ENCODE data around the gene CORO7.

The CORO7 gene

DNA sequence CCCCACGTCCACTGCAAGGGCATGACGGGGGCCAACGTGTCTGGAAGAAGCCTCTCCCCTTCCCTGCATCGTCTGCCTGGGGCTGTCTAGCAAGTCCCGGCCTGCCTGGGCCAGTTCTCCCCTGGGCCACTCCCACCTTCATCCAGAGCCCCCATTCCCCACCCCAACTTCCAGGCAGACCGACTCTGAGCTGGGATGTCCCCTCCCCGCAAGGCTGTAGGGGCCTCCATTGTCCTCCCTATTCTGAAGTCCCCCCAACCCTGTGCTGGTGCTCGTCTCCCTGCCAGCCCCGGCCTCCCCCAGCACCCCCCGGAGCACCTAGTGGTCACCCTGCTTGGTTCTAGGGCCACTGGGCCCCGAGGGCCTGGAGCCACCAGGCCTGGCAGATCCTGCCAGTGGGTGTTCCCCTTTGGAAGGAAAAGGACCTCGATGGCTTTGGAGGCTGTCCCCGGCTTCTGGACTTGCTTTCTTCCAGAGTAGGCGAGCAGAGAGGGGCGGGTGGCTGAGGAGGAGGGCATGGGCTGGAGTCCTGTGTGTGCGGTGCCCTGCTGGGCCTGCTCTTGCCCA, 95.7 kb downstream of the CORO7 start:
- no peak for DNase-seq (ENCODE audit: low read depth)

DNA sequence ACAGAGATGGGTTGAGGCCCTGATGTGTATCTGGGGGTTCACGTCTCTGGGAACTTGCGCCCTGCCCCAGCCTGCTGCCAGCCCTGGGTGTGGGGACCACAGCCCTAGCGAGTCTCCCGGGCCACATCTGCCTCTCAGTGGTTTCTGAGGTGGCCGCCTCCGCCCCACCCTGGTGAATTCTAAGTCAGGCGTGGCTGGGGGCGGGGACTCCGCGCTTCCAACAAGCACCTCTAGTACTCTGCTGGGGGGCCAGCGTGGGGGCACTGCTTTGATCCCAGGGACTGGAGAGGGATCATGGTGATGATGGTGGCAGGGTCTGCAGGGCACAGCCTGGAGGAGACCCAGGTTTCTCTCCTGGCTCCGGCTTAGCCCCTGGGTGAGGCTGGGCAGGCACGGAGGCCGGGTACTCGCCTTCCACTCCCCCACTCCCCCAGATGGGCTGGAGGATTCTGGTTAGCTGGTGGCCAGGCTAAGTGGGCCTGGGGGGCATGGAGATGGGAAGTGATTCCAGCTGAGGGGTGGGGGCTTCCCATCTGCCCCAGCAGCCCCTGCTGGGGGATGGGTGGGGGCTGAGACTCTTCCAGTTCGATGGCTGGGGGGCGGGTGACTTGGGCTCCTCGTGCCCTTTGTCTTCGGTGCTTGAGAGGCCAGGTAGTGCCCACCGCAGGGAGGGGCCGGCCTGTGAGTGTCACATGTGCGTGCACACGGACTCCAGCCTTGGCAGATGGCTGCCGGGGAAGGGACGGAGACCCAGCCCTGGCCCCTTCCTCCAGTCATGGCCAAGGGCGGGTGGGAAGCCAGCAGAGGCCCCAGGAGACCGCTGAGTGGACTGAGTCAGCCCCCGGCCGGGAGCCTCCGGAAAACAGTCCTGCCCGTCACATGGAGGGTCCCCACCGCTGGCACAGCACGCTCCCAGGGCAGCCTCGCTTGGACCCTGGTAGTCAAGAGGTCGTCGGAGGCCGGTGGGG, 96.7 kb downstream of the CORO7 start:
- DNase-seq (ENCODE audit: low read depth) = peak; percentile 59

DNA sequence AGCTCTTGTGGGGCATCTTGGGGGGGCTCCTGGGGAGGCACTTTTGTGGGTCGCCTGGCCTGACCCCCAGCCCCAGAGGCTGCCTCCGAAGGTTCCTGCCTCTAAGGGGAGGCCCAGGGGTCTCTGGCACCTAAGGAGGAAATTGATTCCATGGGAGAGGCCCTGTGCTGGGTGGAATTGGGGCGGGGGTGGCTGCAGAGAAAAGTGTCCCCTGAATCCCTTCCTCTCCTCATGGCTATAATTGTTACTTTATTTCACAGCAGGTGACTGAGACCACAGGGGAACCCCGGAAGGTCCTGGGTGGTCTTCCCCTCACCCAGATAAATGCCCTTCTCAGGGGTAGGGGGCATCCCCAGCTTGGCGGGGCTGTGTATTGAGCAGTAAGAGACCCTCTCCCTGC, 97.4 kb downstream of the CORO7 start:
- DNase-seq (ENCODE audit: low read depth) = no peak

DNA sequence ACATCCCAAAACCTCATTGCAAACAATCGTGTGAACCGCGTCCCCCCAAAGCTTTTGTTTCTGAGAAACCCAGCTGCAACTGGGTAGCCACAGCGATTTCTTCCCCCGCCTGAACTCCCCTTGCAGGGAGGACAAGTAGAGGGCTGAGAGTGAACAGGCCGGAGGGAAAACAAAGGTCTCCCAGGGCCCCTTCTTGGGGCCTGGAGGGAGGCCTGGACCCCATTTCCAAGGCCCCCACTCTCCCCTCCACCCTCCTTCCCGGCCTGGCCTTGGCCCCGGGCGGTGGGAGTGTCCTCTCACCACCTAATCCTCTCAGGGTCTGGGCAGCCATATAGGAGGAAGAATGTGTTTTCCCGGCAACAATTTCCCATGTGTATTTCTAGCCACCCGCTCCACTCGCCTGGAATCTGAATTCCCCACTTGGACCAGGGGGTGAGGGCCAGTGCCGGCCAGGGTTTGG, 97.9 kb downstream of the CORO7 start:
- DNase-seq (ENCODE audit: low read depth) = no peak

DNA sequence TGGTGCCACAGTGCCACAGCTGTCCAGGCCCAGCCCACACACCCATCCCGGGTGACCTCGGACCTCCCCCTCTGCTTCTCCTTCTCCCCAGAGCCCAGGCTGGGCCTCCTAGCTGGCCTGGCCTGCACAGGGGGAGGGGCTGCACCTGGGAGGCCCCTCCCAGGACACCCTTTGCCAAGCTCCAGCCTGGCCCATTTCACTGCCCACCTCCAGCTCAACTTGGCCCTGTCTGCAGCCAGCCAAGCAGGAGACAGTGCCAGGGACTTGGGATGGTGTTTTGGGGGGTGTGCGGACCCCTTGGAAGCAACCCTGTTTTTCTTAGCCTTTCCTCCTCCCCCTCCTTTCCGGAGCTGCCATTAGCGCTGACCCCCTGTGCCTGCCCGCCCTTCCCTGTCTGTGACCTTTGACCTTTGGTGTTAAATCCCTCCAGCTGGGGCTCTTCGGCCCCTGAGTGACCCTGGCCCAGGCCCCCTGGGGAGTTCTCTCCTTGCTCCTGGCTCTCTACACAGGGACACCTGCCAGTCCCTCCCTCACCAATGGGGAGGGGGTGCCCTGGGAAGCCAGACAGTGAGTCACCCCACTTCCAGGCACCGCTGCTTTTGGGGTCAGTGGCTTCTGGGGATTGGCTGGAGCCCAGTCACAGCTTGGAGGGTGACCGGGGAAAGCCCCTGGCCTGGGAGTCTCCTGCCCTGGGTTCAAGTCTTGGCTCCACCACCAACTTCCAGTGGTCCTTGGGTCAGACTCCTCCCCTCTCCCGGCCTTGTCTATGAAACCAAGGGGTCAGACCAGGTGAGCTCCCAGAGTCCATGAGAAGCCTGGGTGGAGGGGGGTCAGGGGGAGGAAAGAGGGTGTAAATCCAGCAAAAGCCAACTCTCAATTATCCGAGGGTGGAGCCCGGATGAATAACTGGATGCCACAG, 98.6 kb downstream of the CORO7 start:
- no peak for DNase-seq (ENCODE audit: low read depth)

DNA sequence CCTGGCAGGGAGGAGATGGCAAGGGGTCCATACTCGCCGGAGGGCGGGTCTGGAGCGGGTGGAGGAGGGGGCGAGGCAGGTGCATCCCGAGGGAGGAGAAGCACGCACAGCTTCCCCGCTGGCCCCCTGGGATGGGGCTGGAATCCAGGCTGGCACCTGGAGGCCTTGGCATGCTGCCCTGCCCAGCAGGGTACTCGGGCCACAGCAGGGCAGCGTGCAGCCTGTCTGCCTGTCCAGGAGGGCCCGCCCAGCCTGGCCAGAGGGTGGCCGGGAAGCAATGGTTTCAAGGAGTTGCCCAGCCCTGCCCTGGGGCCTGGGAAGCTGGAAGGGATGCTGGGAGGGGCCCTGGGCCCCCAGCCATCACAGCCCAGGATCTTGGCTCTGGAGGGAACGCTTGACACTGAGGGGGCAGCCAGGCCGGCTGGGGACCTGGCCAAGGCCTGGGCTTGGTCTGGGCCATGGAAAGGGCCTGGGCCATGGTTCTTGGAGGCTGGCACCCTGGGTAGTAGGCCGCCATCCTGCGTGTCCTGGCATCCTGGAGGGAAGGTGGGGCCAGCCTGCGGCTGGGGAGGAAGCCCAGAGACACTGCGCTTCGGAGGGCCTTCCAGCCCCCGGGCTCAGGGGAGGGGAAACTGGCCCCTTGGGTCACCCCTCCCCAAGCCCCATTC, 99.4 kb downstream of the CORO7 start:
- no peak for DNase-seq (ENCODE audit: low read depth)

DNA sequence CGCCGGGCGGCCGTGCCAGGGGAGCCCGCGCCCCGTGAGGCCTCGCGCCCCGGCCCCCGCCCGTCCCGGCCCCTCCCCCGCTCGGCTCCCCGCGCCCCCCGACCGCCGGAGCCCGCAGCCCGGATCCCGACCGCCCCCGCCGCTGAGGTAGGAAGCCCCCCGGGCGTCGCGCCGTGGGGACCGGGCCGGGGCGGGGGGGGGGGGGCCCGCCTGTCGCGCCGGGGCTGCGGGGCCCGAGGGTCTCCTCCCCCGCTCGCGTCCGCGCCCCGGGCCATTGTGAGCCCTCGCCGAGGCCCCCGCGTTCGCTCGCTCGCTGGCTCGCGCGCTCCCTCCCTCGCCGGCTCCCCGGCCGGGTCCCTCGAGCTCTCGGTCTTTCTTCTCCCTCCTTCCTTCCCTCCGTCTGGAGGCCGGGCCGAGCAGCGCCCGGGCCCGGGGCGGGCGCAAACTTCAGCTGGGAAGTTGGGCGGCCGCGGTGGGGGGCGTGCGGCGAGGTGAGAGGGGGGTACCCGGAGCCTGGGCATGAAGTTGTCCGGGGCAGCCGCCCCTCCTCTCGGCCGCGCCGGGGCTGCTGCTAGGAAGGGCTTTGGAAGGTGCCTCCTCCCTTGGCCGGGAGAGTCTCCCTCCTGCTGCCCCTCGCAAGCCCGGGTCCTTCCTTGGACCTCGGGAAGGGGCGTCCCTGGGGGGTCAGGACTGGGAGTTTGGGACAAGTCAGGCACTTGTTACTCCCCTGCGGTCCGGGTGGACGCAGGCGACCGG, 100.1 kb downstream of the CORO7 start:
- DNase-seq (ENCODE audit: low read depth) = no peak

DNA sequence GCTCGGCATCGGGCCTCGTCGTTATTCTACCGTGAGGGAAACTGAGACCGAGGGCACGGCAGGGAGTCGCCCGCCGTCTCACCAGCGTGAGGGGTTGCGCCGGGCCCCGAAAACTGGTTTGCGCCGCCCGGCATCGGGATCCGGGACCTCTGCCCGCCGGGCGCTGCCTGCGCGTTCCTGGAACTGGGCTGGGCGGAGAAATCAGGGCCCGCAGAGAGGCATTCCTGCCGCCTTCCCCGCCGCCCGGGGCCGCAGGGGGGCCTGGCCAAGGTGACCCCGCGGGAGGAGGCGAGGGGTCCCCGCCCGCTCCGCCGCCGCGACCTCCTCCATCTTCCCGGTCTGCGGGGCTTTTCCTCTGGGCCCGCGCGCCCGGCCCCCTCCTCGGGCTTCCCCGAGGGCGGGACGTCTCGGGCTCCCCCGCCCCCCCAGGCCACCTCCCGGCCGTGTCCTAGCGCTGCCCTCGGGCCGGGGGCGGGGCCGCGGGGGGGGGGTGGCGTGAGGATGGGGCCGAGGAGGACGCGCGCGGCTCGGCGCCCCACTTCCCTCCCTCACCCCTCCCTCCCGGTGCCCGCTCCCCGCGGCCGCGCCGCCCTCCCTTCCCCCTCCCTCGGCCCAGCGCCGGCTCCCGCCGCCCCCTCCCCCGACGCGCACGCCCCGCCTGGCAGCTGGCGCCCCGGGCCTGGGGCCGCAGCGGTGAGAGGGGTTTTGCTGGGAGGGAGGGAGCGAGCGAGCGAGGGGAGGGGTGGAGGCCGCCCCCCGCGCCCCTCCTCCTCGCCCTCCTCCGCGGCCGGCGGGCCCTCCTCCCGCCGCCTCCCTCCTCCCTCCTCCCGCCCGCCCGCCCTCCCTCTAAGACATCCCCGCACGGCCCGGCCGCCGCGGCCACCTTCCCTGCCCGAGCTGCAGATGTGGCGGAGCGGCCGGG, 100.9 kb downstream of the CORO7 start, which contains the start of gene GLIS2:
GLIS2 (plus strand) TSS at position 882 of the 922 bp plus-strand sequence. CDS start 16,214 bp downstream, outside the sequence.
- no peak for DNase-seq (ENCODE audit: low read depth)

DNA sequence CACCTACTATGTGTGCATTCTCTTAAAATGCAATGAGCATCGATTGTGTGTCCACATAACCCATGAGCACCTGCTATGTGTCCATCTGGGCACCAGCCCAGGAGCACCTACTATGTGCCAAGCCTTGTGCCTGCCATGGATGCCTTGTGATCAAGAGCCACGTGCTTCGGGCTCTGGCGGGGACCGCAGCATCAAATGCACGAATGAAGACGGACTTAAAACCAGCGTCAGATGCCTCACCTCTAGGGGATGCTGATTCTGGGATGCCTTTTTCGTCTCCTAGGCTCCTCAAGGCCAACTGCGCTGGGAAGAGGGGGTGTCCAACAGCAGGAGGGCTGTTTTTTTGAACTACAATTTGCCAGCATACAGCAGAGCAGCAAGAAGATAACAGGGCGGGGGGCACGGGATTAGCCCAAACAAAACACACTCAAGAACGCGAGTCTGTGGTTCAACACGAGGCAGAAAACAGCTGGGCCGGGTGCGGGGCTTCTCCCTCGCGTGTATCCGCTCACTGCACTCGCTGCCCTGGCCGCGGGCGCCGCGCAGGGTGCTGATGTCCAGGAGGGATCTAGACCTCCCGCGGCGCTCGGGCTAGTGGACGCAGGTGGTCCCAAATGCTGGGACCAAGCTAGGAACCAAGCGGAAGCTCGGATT, 101.7 kb downstream of the CORO7 start:
- DNase-seq (ENCODE audit: low read depth) = no peak

DNA sequence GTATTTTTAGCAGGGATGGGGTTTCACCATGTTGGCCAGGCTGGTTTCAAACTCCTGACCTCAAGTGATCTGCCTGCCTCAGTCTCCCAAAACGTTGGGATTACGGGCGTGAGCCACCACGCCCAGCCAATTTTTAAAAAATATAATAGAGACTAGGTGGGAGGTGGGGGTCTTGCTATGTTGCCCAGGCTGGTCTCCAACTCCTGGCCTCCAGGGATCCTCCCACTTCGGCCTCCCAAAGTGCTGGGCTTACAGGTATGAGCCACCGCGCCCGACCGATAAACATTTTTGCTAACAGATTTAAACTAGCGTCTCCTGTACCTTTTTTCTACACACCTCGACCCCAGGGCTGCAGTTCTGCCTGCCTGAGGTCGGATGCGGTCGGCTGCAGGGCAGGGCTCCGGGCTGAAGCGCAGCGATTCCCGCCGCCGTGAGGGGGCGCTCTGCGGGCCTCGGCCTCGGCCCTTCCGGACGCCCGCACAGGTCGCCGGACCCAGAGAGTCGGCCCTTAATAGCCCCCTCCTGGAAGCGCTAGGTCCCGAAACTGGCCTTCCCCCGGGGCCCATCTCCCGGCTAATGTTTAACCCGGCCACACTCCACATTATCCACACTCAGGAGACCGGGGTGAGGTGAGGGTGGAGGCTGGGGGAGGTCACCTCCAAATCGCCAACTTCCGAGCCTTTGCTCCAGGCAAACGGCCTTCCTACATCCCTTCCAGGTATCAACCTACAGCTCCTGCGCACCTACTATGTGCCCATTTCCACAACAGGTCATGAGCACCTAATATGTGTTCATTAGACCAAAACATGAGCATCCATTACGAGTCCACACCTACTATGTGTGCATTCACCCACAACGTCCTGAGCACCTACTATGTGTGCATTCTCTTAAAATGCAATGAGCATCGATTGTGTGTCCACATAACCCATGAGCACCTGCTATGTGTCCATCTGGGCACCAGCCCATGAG, 102.5 kb downstream of the CORO7 start:
- no peak for DNase-seq (ENCODE audit: low read depth)

DNA sequence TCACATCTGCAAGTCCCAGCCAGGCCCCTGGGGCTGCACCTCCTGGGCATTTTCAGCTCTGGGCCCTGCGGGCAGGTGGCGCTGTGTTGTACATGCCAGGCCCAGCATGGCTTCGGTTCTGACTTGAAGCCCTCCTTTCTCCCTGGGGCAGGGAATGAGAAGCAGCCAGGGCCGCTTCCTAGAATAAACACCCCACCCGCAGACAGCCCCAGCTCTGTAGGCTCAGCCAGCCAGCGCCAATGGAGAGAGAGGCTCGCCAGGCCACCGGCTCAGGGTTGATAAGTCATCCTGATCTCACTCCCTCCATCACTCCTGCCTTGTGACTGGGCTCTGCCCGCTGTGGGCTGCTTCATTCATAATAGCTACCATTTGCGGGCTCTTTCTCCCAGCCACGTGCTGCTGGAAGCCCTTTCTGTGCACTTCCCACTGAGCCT, 106.5 kb downstream of the CORO7 start:
- DNase-seq (ENCODE audit: low read depth) = no peak

DNA sequence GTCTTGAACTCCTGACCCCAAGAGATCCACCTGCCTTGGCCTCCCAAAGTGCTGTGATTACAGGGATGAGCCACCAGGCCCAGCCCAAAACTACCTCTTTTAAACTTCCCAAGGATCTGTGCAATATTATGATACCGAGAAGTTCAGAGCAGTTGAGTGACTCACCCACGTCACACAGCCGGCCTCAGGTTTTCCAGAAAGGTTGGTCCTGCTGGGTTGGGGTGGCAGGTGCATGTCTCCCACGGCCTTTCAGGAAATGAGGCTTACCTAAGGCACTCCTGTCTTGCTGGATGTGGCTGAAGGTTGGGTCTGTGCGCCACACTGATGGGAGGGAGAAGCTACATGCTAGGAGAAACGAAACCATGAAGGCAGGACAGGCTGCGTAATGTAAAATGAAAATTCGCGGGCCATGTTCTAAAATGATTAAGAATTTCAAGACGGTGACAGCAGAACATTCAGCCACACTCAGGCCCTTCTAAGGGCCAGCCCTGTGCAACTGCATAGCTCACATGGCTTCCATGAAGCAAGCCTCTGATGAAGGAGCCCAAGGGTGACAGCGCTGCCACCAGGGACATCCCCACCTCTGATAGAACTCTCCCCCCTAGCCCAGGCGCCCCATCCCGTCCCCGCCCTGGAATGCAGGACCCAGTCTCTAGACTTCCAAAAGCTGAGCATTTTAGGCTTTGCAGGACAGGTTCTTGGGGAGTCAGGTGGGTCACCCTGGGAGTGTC, 107.1 kb downstream of the CORO7 start:
- DNase-seq (ENCODE audit: low read depth) = no peak

DNA sequence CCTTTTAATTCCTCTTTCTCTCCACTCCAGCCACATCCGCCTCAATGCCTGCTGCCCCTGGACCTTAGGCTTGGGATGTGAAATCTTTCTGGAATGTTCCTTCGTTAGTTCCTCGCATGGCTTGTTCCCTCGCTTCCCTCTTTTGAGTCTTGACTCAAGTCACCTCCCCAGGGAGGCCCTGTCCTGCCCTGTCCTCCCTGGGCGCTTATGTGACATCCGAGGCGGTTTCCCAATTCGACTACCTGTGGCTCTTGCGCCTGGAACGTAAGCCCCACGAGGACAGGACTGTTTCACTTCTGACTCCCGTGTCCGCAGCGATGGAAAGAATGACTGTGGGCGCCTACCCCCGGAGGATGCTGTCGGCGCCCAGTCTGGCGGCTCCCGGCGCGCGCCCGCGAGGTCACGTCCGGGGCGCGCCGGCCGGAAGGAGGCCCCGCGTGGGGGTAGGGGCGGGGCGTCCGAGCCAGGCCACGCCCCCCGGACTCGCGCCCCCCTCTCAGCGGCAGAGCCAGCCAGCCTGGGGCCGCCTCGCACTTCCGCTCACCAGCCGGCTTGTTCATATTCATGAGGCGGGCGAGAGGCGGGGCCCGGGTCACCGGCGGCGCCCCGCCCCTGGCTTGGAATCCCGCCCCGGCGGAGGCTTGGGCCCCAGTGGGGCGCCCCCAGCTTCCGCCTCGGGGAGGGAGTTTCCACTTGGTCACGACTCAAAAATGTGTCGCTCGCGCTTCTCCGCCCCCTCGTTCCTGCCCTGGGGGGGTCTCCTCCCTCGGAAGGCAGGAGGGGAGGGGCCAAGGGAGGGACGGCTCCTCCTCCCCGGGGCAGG, 109.0 kb downstream of the CORO7 start:
- peak; percentile 93 for DNase-seq (ENCODE audit: low read depth)

DNA sequence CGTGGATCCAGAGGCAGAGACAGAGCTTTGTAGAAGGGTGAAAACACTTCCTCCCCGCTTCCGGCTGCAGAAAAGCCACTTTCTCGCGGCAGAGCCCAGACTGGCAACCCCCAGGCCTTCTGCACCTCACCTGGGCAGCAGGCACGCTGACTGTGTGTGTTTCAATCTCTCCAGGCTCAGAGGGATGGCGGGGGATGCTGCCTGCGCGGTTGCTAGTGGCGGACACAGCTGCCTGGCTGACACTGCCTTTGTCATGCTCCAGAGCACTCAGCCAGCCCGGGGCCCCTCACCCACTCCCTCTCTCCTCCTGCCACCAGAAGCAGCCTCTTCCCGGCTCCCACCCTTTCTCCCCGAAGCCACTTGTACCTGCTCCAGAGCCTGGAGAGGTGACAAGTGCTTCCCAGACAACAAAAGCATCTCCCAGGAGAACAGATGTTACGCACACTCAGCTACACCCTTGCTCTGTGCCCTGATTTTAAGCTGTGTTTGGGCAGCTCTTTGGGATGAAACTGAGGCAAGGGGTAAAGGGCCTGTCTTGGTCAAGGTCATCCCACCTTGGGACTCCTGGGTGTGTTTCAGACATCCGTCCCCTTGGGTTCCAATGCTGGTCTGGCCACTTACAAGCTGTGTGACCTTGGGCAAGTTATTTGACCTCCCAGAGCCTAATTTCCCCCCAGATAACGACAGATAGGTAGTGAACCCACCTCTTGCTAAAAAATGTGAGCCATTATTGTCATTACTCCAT, 109.8 kb downstream of the CORO7 start:
- DNase-seq (ENCODE audit: low read depth) = no peak
